ENCODE measurements around the gene DNASE1L1. TPM values are rescaled to one million over a fixed set of nuclear protein-coding genes. Genes with fewer than 3 reads are reported as not detected.

The DNASE1L1 gene
- total and polyA plus RNA-seq, 2 of the 13 experiments (the other 11 are each of a cell fraction or from before 2014, with no cell fraction given), result 4.7 to 12.3 TPM

DNA sequence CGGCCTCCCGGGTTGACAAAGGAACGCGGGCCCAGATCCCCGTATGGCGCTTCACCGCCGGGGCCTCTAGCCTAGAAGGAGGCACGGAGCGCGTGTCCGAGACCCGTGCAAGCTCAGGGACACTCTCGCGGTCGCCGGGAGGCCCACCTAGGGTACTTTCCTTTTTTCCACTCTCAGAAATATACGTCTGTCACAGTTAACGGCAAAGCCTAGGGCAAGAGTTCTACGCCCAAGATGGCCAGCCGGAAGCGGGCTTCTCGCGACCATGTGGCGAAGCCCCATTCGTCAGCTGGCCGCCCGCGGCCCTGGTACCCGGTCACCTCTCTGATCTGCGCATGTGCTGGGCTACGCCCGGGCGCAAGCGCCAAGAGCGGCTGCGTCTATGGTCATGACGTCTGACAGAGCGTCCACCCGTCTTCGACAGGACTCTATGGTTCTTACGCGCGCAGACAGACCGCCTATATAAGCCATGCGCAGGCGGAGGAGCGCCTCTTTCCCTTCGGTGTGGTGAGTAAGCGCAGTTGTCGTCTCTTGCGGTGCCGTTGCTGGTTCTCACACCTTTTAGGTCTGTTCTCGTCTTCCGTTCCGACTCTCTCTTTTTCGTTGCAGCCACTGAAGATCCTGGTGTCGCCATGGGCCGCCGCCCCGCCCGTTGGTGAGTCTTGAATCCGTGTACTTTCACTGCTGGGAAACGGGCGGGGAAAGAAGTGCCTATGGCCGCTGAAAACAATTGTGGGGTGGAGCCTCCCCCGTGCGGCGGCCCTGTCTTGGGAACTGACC lies 11.0 kb downstream of the DNASE1L1 start, which contains the start of gene RPL10 (continued):
- TF ChIP-seq, protein P1, sequence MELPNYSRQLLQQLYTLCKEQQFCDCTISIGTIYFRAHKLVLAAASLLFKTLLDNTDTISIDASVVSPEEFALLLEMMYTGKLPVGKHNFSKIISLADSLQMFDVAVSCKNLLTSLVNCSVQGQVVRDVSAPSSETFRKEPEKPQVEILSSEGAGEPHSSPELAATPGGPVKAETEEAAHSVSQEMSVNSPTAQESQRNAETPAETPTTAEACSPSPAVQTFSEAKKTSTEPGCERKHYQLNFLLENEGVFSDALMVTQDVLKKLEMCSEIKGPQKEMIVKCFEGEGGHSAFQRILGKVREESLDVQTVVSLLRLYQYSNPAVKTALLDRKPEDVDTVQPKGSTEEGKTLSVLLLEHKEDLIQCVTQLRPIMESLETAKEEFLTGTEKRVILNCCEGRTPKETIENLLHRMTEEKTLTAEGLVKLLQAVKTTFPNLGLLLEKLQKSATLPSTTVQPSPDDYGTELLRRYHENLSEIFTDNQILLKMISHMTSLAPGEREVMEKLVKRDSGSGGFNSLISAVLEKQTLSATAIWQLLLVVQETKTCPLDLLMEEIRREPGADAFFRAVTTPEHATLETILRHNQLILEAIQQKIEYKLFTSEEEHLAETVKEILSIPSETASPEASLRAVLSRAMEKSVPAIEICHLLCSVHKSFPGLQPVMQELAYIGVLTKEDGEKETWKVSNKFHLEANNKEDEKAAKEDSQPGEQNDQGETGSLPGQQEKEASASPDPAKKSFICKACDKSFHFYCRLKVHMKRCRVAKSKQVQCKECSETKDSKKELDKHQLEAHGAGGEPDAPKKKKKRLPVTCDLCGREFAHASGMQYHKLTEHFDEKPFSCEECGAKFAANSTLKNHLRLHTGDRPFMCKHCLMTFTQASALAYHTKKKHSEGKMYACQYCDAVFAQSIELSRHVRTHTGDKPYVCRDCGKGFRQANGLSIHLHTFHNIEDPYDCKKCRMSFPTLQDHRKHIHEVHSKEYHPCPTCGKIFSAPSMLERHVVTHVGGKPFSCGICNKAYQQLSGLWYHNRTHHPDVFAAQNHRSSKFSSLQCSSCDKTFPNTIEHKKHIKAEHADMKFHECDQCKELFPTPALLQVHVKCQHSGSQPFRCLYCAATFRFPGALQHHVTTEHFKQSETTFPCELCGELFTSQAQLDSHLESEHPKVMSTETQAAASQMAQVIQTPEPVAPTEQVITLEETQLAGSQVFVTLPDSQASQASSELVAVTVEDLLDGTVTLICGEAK (IDR thresholded peaks at IDR 0.05), result no peak
- TF ChIP-seq, protein P1 (CRISPR knock-in tag; IDR thresholded peaks at IDR 0.05), result no peak; the same call in 1 of the 2 replicates
- TF ChIP-seq ZFP36 (IDR thresholded peaks at IDR 0.05; ENCODE audit: borderline replicate concordance, low read depth, low read length, partially characterized antibody), result no peak
- TF ChIP-seq ZNF441 (CRISPR knock-in tag; IDR thresholded peaks at IDR 0.05; ENCODE audit: borderline replicate concordance), result no peak
- TF ChIP-seq ZNF329 (CRISPR knock-in tag; IDR thresholded peaks at IDR 0.05; ENCODE audit: low read depth), result no peak
- no peak for TF ChIP-seq ZNF24 (IDR thresholded peaks at IDR 0.05)
- TF ChIP-seq ZNF615 (CRISPR knock-in tag; IDR thresholded peaks at IDR 0.05; ENCODE audit: borderline replicate concordance), result no peak
- TF ChIP-seq, protein P2, sequence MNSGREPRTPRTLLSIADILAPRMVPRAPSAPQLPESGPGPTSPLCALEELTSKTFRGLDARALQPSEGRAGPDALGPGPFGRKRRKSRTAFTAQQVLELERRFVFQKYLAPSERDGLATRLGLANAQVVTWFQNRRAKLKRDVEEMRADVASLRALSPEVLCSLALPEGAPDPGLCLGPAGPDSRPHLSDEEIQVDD (CRISPR knock-in tag; IDR thresholded peaks at IDR 0.05; ENCODE audit: borderline replicate concordance), result 0 out of 2 replicates have a peak, but pooled peaks have one; percentile 13
- TF ChIP-seq THAP8 (CRISPR knock-in tag; IDR thresholded peaks at IDR 0.05; ENCODE audit: borderline replicate concordance), result no peak; the same call in 1 of the 2 replicates
- TF ChIP-seq ZSCAN22 (CRISPR knock-in tag; IDR thresholded peaks at IDR 0.05), result no peak
- peak; percentile 47; the same call in 1 of the 2 replicates for TF ChIP-seq PHF20 (CRISPR knock-in tag; IDR thresholded peaks at IDR 0.05)
- no peak for TF ChIP-seq ZNF891 (CRISPR knock-in tag; IDR thresholded peaks at IDR 0.05)
- 0 out of 2 replicates have a peak, but pooled peaks have one; percentile 55 for TF ChIP-seq RNF2 (conservative IDR thresholded peaks at IDR 0.05; ENCODE audit: low read depth)
- TF ChIP-seq ZBTB7B (CRISPR knock-in tag; IDR thresholded peaks at IDR 0.05), result no peak
- no peak; the same call in 1 of the 2 replicates for TF ChIP-seq FOSL2 (CRISPR knock-in tag; IDR thresholded peaks at IDR 0.05)
- no peak for TF ChIP-seq NBN (conservative IDR thresholded peaks at IDR 0.05)
- no peak for TF ChIP-seq ZNF484 (CRISPR knock-in tag; IDR thresholded peaks at IDR 0.05; ENCODE audit: borderline replicate concordance, low read depth)
- TF ChIP-seq GPN1 (CRISPR knock-in tag; IDR thresholded peaks at IDR 0.05; ENCODE audit: borderline replicate concordance), result no peak

Data from HepG2 (cell line).